Measurements from ENCODE around the gene HTR2A.
"Not testable (repeated sequence)": the region's sequence is repeated elsewhere in the genome, so short reads cannot be mapped to it uniquely, and the experiment has no call there.

The HTR2A gene

GRCh38 chr13:46866150-46866549, 30.7 kb downstream of the HTR2A start:
- no peak for DNase-seq

- DNase-seq, result no peak
These were observed 31.9 kb downstream of the HTR2A start for GRCh38 chr13:46864941-46865340.

- no peak for DNase-seq
These were observed 34.9 kb downstream of the HTR2A start for GRCh38 chr13:46861959-46862358.

GRCh38 chr13:46860722-46861121, 36.1 kb downstream of the HTR2A start:
- no peak for DNase-seq

- no peak for DNase-seq
These were observed 38.1 kb downstream of the HTR2A start for GRCh38 chr13:46858776-46859175.

- DNase-seq, result no peak
These were observed 38.7 kb downstream of the HTR2A start for GRCh38 chr13:46858163-46858562.

GRCh38 chr13:46855664-46856063, 41.2 kb downstream of the HTR2A start:
- no peak for DNase-seq

GRCh38 chr13:46855166-46855565, 41.7 kb downstream of the HTR2A start:
- DNase-seq, result no peak

- no peak for DNase-seq
These were observed 44.7 kb downstream of the HTR2A start for GRCh38 chr13:46852168-46852567.

GRCh38 chr13:46850214-46850613, 46.6 kb downstream of the HTR2A start:
- DNase-seq, result no peak

GRCh38 chr13:46846726-46847125, 50.1 kb downstream of the HTR2A start:
- no peak for DNase-seq

- no peak for DNase-seq
These were observed 51.7 kb downstream of the HTR2A start for GRCh38 chr13:46845146-46845545.

GRCh38 chr13:46844431-46844830, 52.4 kb downstream of the HTR2A start:
- DNase-seq, result no peak

GRCh38 chr13:46839399-46839798, 57.5 kb downstream of the HTR2A start:
- no peak for DNase-seq

GRCh38 chr13:46834657-46835056, 62.2 kb downstream of the HTR2A start:
- no peak for DNase-seq

- DNase-seq, result peak; percentile 25 to 45
These were observed 65.2 kb downstream of the HTR2A start for GRCh38 chr13:46831588-46832194.

- no peak for DNase-seq
These were observed 66.3 kb downstream of the HTR2A start for GRCh38 chr13:46830405-46831005.

GRCh38 chr13:46822551-46822950, 74.3 kb downstream of the HTR2A start:
- no peak for DNase-seq

GRCh38 chr13:46817838-46818476, 78.9 kb downstream of the HTR2A start:
- no peak for DNase-seq

- DNase-seq, result no peak
These were observed 79.8 kb downstream of the HTR2A start for GRCh38 chr13:46817095-46817494.

GRCh38 chr13:46816371-46816770, 80.5 kb downstream of the HTR2A start:
- no peak for DNase-seq

- DNase-seq, result no peak
These were observed 84.5 kb downstream of the HTR2A start for GRCh38 chr13:46812301-46812797.

- no peak for DNase-seq
These were observed 86.4 kb downstream of the HTR2A start for GRCh38 chr13:46810440-46810839.

- DNase-seq, result not testable (repeated sequence)
These were observed 91.9 kb downstream of the HTR2A start for GRCh38 chr13:46804921-46805320.
